C4-2B (cell line): ENCODE results near the gene PPP3CA.

ENCODE experiments used
- H3K27ac ChIP-seq: fragments of 450-650 bp; 2 replicates; pipeline ENCODE4 v1.5.1; 2017
- ZFX ChIP-seq: fragments of 450-650 bp; IDR thresholded peaks from 2 replicates; pipeline ENCODE4 v1.6.1; 2017
- TF ChIP-seq, protein P1 (sequence below): fragments of 450-650 bp; conservative IDR thresholded peaks from 2 replicates; pipeline ENCODE4 v1.5.1; 2017; ENCODE audit warnings: mild to moderate bottlenecking

PPP3CA gene

DNA sequence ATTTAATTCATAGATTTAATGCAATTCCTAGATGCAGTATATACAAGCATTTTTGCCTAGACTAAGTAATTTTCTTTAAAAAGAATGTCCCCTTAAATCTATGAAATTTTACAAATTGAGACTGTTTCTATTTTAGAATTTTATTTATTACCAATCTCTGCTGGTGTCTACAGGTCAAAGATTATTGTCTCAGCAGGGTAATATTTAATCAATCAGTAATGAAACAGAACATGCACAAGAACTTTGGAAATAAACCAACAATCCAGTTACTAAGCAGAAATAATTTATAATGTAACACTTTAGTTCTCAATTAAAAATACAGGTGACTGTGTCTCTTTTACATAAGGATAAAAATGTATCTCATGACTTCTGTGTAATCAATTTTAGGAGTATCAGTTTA is 266.2 kb downstream of the PPP3CA start:
- no peak overlapping the region for H3K27ac ChIP-seq
- TF ChIP-seq, protein P1, sequence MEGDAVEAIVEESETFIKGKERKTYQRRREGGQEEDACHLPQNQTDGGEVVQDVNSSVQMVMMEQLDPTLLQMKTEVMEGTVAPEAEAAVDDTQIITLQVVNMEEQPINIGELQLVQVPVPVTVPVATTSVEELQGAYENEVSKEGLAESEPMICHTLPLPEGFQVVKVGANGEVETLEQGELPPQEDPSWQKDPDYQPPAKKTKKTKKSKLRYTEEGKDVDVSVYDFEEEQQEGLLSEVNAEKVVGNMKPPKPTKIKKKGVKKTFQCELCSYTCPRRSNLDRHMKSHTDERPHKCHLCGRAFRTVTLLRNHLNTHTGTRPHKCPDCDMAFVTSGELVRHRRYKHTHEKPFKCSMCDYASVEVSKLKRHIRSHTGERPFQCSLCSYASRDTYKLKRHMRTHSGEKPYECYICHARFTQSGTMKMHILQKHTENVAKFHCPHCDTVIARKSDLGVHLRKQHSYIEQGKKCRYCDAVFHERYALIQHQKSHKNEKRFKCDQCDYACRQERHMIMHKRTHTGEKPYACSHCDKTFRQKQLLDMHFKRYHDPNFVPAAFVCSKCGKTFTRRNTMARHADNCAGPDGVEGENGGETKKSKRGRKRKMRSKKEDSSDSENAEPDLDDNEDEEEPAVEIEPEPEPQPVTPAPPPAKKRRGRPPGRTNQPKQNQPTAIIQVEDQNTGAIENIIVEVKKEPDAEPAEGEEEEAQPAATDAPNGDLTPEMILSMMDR = no peak
- TF ChIP-seq ZFX = no peak

DNA sequence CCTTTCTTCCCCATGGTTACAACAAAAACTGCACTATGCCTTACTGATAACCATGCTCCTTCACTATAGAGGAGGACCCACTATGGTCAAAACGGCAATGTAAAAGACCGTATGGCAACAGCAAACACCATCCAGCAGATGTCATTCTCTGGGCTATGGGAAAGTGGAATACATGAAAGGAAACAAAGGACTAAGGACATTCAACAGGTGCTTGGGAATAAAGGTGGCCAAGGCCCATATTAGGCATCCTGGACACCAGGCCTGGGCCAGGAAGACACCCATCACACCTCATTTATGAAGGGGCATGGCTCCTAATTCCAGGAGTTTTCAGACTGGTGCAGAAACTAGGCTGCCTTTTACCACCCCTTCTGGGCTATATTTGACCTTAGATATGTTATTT is 268.4 kb downstream of the PPP3CA start:
- H3K27ac ChIP-seq = peak overlapping the region; percentile 14; the same call in 1 of the 2 replicates
- TF ChIP-seq ZFX = no peak
- TF ChIP-seq, protein P1 = no peak

DNA sequence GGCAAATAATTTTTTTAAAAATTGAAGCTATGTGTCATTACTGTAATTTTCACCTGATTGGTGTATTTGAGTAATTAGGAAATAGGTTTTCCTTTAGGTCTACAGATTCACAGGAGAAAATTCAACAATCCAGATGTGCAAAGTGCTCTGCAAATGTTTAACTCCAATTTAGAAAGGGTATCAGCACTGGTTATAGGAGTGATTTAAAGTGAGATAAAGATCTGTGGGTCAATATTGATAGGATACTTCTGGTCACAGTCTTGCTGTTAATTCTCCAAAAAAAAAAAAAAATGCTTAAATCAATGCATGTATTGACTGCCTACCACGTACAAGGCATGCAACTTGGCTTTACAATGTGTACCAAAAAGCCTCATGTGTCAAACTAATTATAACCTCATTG is 271.3 kb downstream of the PPP3CA start:
- no peak overlapping the region for H3K27ac ChIP-seq
- TF ChIP-seq ZFX = no peak
- TF ChIP-seq, protein P1 = no peak

DNA sequence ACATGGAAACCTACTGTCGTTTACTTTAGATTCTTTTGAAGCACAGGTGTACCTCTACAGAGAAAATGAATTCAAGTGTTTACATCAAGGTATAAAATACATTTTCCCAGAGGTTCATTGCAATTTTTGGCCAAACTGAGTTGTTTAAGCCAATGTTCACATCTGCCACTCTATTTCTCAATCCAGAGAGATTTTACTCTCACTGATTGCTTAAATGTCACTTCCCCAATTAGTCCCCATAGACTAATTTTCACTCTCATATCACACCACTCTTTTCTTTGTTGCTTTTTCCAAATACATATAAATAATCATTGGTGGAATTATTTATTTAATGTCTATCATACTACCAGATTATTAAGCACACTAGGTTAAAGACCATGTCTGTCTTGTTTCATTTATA is 271.8 kb downstream of the PPP3CA start:
- no peak overlapping the region for H3K27ac ChIP-seq

DNA sequence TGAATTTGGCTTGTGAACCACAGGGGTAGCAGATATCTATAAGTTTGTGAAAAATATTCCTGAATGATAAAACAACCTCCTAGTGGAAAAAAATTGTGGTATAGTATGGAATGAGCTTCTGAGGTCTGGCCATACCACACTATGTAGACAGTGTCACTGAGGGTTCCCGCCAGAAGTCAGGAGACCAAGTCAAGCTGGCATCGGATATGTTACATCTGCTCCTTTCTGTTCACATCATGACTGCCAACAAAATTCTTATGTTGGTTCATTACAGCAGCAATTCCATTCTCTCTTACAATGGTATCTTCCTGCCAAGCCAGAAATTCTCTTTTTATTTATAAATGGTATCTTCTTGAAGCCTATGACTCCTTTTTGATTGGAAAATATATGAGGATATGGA is 273.0 kb downstream of the PPP3CA start:
- no peak overlapping the region for H3K27ac ChIP-seq
- TF ChIP-seq, protein P1 = no peak
- no peak for TF ChIP-seq ZFX

More for the DNA sequence above, 271.8 kb downstream of the PPP3CA start:
- TF ChIP-seq, protein P1 = no peak
- no peak for TF ChIP-seq ZFX

DNA sequence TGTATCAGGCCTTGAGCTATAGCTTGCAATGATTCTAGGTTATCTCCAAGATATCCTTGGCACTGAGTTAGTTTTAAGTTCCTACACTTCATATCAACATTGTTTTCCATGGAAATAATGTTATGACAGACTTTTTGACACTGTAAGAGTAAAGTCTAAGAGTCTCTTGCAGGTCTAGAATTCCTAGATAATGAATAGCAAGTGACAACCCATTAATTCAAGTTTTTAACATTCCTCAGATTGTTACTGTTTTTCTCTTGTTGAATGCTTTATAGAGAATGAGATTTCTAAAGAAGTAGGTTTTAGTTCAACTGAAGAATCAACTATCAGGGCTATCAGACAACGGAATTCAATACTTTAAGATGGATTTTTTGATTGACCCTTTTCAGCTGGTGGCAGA is 276.1 kb downstream of the PPP3CA start:
- no peak overlapping the region for H3K27ac ChIP-seq
- TF ChIP-seq, protein P1 = no peak
- no peak for TF ChIP-seq ZFX

DNA sequence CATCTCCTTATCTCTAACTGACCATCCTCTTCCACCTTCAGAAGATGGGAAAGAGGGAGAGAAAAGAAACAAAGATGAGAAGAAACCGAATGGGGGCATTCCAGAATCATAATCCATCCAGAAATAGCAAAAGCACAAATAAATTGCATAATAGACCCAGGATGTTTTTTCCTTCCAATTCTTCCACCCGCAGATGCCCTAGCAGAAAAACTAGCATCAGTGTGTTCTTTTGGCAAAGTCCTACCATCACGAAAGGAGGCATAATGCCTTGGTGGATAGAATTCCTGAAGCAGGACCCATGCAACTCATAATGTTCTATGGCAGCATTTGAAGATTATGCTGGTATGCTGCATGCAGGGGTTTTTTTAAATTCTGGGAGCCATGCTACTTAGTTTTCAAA is 279.2 kb downstream of the PPP3CA start:
- H3K27ac ChIP-seq = no peak overlapping the region

DNA sequence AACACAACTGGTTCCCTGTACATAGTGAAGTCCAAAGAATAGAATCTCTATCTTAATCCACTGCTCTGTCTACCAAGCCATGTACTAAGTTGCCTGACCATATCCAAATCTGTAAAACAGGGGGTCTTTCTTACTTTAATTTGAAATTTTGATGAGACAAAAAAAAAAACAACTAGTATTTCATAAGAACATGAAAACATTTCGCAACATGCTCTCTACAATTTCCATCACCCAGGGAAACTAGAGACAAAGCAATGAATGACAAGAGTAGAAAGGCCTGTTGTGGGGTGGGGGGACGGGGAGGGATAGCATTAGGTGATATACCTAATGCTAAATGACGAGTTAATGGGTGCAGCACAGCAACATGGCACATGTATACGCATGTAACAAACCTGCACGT is 279.9 kb downstream of the PPP3CA start:
- H3K27ac ChIP-seq = no peak overlapping the region

More for the DNA sequence above, 279.2 kb downstream of the PPP3CA start:
- TF ChIP-seq ZFX = no peak

More for the DNA sequence above, 279.9 kb downstream of the PPP3CA start:
- no peak for TF ChIP-seq ZFX
- TF ChIP-seq, protein P1 = no peak
